Peyer's patch (tissue), 4 donors: Measurements from ENCODE around the gene POU6F1.

Experiments
- POLR2A ChIP-seq, 2 donors: fragments of 450-650 bp; IDR thresholded peaks; one replicate each; pipeline ENCODE4 v1.5.1; 2017; ENCODE audit warnings: antibody characterized with exemption in 2 of 2, mild to moderate bottlenecking in 2 of 2, moderate library complexity in 2 of 2
- TF ChIP-seq, protein P1 (sequence below), 6 experiments: fragments of 450-650 bp in 4 of 6; fragments of 200-600 bp in 2 of 6; sonication (generic) in 1 of 6; IDR thresholded peaks; one replicate each; pipeline ENCODE4 v1.5.1; 2017 to 2019; ENCODE audit warnings: antibody characterized with exemption in 6 of 6, mild to moderate bottlenecking in 3 of 6, moderate library complexity in 1 of 6

DNA sequence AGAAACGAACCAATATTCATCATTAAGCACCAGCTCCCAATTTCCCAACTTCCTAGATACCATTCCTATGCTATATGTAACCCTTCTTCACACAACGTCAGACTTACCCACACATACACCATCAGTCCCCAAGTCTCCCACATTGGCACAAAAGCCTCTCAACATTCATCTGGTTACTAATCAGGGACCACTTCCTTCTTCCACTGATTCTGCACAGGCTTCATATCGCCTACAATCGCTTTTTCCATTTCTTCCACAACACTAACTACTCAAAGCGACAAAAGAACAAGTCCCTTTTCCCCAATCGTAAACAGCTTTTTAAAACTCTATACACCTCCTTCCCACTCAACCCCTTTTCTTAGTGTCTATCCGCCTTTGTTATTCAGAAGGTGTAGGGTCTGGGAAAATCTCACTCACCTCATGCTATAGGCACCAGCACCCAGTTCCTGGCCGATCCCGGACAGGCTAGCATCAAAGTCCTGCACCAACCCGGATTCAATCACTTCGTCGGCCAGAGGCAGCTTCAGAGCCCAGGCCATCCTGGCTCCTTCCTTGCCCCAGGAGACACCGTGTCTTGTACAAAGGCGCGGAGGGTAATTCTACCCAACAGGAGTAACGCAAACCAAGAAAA, 45.9 kb downstream of the POU6F1 start:
- TF ChIP-seq POLR2A (IDR thresholded peaks at IDR 0.05): no peak
- TF ChIP-seq, protein P1, sequence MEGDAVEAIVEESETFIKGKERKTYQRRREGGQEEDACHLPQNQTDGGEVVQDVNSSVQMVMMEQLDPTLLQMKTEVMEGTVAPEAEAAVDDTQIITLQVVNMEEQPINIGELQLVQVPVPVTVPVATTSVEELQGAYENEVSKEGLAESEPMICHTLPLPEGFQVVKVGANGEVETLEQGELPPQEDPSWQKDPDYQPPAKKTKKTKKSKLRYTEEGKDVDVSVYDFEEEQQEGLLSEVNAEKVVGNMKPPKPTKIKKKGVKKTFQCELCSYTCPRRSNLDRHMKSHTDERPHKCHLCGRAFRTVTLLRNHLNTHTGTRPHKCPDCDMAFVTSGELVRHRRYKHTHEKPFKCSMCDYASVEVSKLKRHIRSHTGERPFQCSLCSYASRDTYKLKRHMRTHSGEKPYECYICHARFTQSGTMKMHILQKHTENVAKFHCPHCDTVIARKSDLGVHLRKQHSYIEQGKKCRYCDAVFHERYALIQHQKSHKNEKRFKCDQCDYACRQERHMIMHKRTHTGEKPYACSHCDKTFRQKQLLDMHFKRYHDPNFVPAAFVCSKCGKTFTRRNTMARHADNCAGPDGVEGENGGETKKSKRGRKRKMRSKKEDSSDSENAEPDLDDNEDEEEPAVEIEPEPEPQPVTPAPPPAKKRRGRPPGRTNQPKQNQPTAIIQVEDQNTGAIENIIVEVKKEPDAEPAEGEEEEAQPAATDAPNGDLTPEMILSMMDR (IDR thresholded peaks at IDR 0.05): no peak
